Keratinocyte (primary cell): ENCODE data around the gene AOPEP. TPM values are rescaled to one million over a fixed set of nuclear protein-coding genes. Genes with fewer than 3 reads are reported as not detected.

Experiments
- DNase-seq: peaks from one replicate; pipeline ENCODE4 v3.0.0-alpha.2; 2011; ENCODE audit warnings: low read depth, missing footprints, low spot score
- FAIRE-seq: peaks from 2 replicates; lab custom pipeline; 2011; peaks lifted over from hg19 to GRCh38; lab: Jason Lieb, UNC
- H2AFZ ChIP-seq: 2 replicates; pipeline ENCODE4 v1.6.0; 2012; ENCODE audit warnings: low read length, control low read depth, inconsistent platforms; ENCODE audit not compliant: control insufficient read depth
- H3K27ac ChIP-seq: 2 replicates; pipeline ENCODE4 v1.5.1; 2011; ENCODE audit warnings: low read length; ENCODE audit not compliant: control insufficient read depth, insufficient read depth
- H3K27me3 ChIP-seq: 3 replicates; pipeline ENCODE4 v1.6.0; 2011; ENCODE audit warnings: low read length; ENCODE audit not compliant: control insufficient read depth, insufficient read depth; ENCODE audit errors: extremely low read depth
- H3K36me3 ChIP-seq, 2 experiments: 2 replicates in 1 of 2; 3 replicates in 1 of 2; pipeline ENCODE4 v1.5.1; 2011; ENCODE audit warnings: low read length in 2 of 2, mild to moderate bottlenecking in 1 of 2; ENCODE audit not compliant: control insufficient read depth in 2 of 2, insufficient read depth in 2 of 2; ENCODE audit errors: extremely low read depth in 1 of 2
- H3K4me1 ChIP-seq: 3 replicates; pipeline ENCODE4 v1.5.1; 2011; ENCODE audit warnings: low read length; ENCODE audit not compliant: control insufficient read depth, insufficient read depth; ENCODE audit errors: extremely low read depth
- H3K4me2 ChIP-seq: 3 replicates; pipeline ENCODE4 v1.6.0; 2011; ENCODE audit warnings: low read depth, low read length; ENCODE audit not compliant: control insufficient read depth, insufficient read depth; ENCODE audit errors: extremely low read depth
- H3K4me3 ChIP-seq, 3 experiments: fragments of 200-600 bp in 1 of 3; sonication (generic) in 1 of 3; 2 replicates in 2 of 3; 3 replicates in 1 of 3; pipeline ENCODE4 v1.5.1; 2011 to 2016; ENCODE audit warnings: low read length in 3 of 3, mild to moderate bottlenecking in 3 of 3, control low read depth in 2 of 3, inconsistent platforms in 1 of 3, low read depth in 1 of 3, mixed read lengths in 1 of 3, mixed run types in 1 of 3, moderate library complexity in 1 of 3; ENCODE audit not compliant: control insufficient read depth in 2 of 3, insufficient read depth in 2 of 3; ENCODE audit errors: extremely low read depth in 1 of 3
- H3K79me2 ChIP-seq: 2 replicates; pipeline ENCODE4 v1.6.0; 2012; ENCODE audit warnings: low read length; ENCODE audit not compliant: control insufficient read depth, insufficient read depth
- H3K9ac ChIP-seq: 3 replicates; pipeline ENCODE4 v1.6.0; 2011; ENCODE audit warnings: low read length; ENCODE audit not compliant: control insufficient read depth, insufficient read depth; ENCODE audit errors: extremely low read depth
- H3K9me1 ChIP-seq: 3 replicates; pipeline ENCODE4 v1.6.0; 2011; ENCODE audit warnings: low read length; ENCODE audit not compliant: control insufficient read depth, insufficient read depth; ENCODE audit errors: extremely low read depth
- H3K9me3 ChIP-seq: 2 replicates; pipeline ENCODE4 v1.5.1; 2012; ENCODE audit warnings: low read depth, low read length; ENCODE audit not compliant: control insufficient read depth
- H4K20me1 ChIP-seq: 3 replicates; pipeline ENCODE4 v1.6.0; 2011; ENCODE audit warnings: low read length; ENCODE audit not compliant: control insufficient read depth, insufficient read depth; ENCODE audit errors: extremely low read depth
- EZH2 ChIP-seq: IDR thresholded peaks from one replicate; pipeline ENCODE4 v1.6.1; 2012; ENCODE audit warnings: inconsistent platforms, mild to moderate bottlenecking, low read length, moderate library complexity
- dilution Hi-C: fragments of 300-500 bp; cut with MboI; formaldehyde crosslinking; loops from one replicate; pipeline ENCODE4 v1.7.0; 2020; ENCODE audit warnings: low sequenced_read_pairs; ENCODE audit not compliant: extremely low pct_ligation_motif_present
- polyA plus RNA-seq, 5 experiments: library from polyadenylated mRNA; depleted of rRNA in 3 of 5; stranded (reverse) in 3 of 5; stranded (forward) in 1 of 5; unstranded in 1 of 5; fragments of >200 nt; gene quantifications; 1 replicate in 1 of 5; 2 replicates in 3 of 5; 3 replicates in 1 of 5; pipeline versions ENCODE4 v1.2.1 to v1.2.3, GENCODE V29; 2011 to 2012; ENCODE audit warnings: missing spikeins in 2 of 5, low read depth in 1 of 5, low replicate concordance in 1 of 5
- TF ChIP-seq, protein P1 (sequence below), 3 experiments: IDR thresholded peaks in 1 of 3; conservative IDR thresholded peaks in 1 of 3; optimal IDR thresholded peaks in 1 of 3; 2 replicates in 2 of 3; 3 replicates in 1 of 3; pipeline versions ENCODE3 to v1.5.1; 2011; ENCODE audit warnings: low read length in 3 of 3, mild to moderate bottlenecking in 3 of 3, moderate library complexity in 2 of 3, control low read depth in 1 of 3, inconsistent platforms in 1 of 3; ENCODE audit not compliant: insufficient read depth in 2 of 3; ENCODE audit errors: extremely low read depth in 1 of 3

AOPEP gene
- polyA plus RNA-seq, 1 donor (not counting 4 experiments of a cell fraction or from before 2014, with no cell fraction given): 27.0 TPM

GRCh38 chr9:94967482-94967881, 241.0 kb downstream of the AOPEP start:
- no peak overlapping the region for H2AFZ ChIP-seq
- no peaks in the 10 kb centered on the region for H3K9me3 ChIP-seq
- H3K79me2 ChIP-seq: no peaks in the 10 kb centered on the region
- no peak for FAIRE-seq
- no peak for TF ChIP-seq EZH2
- TF ChIP-seq, protein P1, sequence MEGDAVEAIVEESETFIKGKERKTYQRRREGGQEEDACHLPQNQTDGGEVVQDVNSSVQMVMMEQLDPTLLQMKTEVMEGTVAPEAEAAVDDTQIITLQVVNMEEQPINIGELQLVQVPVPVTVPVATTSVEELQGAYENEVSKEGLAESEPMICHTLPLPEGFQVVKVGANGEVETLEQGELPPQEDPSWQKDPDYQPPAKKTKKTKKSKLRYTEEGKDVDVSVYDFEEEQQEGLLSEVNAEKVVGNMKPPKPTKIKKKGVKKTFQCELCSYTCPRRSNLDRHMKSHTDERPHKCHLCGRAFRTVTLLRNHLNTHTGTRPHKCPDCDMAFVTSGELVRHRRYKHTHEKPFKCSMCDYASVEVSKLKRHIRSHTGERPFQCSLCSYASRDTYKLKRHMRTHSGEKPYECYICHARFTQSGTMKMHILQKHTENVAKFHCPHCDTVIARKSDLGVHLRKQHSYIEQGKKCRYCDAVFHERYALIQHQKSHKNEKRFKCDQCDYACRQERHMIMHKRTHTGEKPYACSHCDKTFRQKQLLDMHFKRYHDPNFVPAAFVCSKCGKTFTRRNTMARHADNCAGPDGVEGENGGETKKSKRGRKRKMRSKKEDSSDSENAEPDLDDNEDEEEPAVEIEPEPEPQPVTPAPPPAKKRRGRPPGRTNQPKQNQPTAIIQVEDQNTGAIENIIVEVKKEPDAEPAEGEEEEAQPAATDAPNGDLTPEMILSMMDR (optimal IDR thresholded peaks at IDR 0.05 in 1 of 3, IDR thresholded peaks at IDR 0.05 in 1 of 3, conservative IDR thresholded peaks at IDR 0.05 in 1 of 3; ENCODE audit: extremely low read depth in 1 of 3, insufficient read depth in 2 of 3, low read length in 3 of 3): no peak
- no peak for DNase-seq
- H3K27ac ChIP-seq: no peak overlapping the region
- H3K9ac ChIP-seq: no peak overlapping the region
- H3K4me2 ChIP-seq: no peak overlapping the region
- no peaks in the 10 kb centered on the region for H3K9me1 ChIP-seq
- dilution Hi-C loops: no loop called here
- H3K27me3 ChIP-seq: no peaks in the 10 kb centered on the region
- no peaks in the 10 kb centered on the region for H3K4me1 ChIP-seq
- H3K36me3 ChIP-seq: peaks cover 0 to 1% of the 10 kb centered on the region in 2 experiments
- no peaks in the 10 kb centered on the region for H4K20me1 ChIP-seq
- H3K4me3 ChIP-seq: no peak overlapping the region

DNA sequence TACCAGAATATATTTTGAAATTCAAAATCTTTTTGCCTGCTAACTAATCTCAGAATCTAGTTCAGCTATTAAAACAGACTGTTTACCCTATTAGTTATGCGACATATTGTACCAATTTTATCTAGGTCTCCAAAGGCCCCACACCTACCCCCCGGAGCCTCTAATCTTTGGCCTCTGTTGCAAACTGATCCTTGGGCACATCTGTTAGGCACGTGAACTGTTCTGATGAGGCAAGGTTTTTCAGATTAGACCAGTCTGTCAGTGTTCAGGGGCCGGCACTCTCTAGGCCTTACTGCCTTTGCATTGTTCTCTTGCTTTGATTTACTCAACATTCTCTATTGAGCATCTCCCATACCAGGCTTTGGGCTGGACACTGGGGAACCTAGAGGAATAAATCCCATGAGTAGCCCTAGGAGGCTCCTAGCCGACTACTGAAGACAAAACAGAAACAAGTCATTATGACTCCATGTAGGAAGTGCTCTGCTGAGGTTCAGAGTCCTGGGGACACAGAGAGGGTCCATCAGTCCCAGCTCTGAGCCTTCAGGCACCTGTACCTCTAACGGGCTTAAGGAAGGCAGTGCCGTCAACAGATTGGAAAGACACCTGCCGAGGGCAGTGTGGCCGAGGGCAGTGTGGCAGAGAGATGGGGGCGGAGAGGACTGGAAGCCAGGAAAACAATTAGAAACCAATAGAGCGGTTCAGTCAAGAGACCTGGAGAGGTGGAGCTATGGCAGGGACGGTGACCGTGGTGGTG, 245.1 kb downstream of the AOPEP start:
- Histone ChIP-seq H3K4me2 (no peak overlapping the region), H4K20me1 (no peaks in the 10 kb centered on the region), H3K9me3 (no peaks in the 10 kb centered on the region), H3K79me2 (no peaks in the 10 kb centered on the region), H3K4me3 (no peak overlapping the region), H3K27ac (no peak overlapping the region), H3K9me1 (no peaks in the 10 kb centered on the region), H3K4me1 (no peaks in the 10 kb centered on the region), H3K9ac (no peak overlapping the region), H2AFZ (no peak overlapping the region), H3K27me3 (no peaks in the 10 kb centered on the region), H3K36me3 (peaks cover 0 to 1% of the 10 kb centered on the region in 2 experiments)
- no peak for FAIRE-seq
- dilution Hi-C loops: no loop called here
- no peak for DNase-seq
- TF ChIP-seq, protein P1 (optimal IDR thresholded peaks at IDR 0.05 in 1 of 3, IDR thresholded peaks at IDR 0.05 in 1 of 3, conservative IDR thresholded peaks at IDR 0.05 in 1 of 3; ENCODE audit: extremely low read depth in 1 of 3, insufficient read depth in 2 of 3, low read length in 3 of 3): no peak
- TF ChIP-seq EZH2: no peak
